Stomach smooth muscle (tissue), 2 donors: ENCODE data around the gene LRRC8D.
"Not testable (repeated sequence)": the region's sequence is repeated elsewhere in the genome, so short reads cannot be mapped to it uniquely, and the experiment has no call there.

Experiments used
- H3K27ac ChIP-seq: one replicate; pipeline ENCODE4 v1.7.0; 2013; ENCODE audit warnings: mild to moderate bottlenecking, low read length, inconsistent platforms
- H3K27me3 ChIP-seq, 2 donors: one replicate each; pipeline ENCODE4 v1.7.0; 2013; ENCODE audit warnings: low read length in 2 of 2; ENCODE audit not compliant: insufficient read depth in 2 of 2, control insufficient read depth in 1 of 2
- H3K36me3 ChIP-seq, 2 donors: one replicate each; pipeline ENCODE4 v1.7.0; 2013; ENCODE audit warnings: low read length in 2 of 2; ENCODE audit not compliant: control insufficient read depth in 2 of 2, insufficient read depth in 2 of 2
- H3K4me1 ChIP-seq: one replicate; pipeline ENCODE4 v1.7.0; 2013; ENCODE audit warnings: low read length; ENCODE audit not compliant: control insufficient read depth, insufficient read depth
- H3K4me3 ChIP-seq, 2 donors: one replicate each; pipeline ENCODE4 v1.7.0; 2013; ENCODE audit warnings: low read length in 2 of 2
- H3K9ac ChIP-seq, 2 donors: one replicate each; pipeline ENCODE4 v1.7.0; 2013; ENCODE audit warnings: low read length in 2 of 2, mild to moderate bottlenecking in 1 of 2
- H3K9me3 ChIP-seq, 2 donors: one replicate each; pipeline ENCODE4 v1.7.0; 2013; ENCODE audit warnings: low read length in 2 of 2; ENCODE audit not compliant: control insufficient read depth in 2 of 2
- donor health status: healthy.
- donor health status: Pancreatic carcinoma.

LRRC8D gene

DNA sequence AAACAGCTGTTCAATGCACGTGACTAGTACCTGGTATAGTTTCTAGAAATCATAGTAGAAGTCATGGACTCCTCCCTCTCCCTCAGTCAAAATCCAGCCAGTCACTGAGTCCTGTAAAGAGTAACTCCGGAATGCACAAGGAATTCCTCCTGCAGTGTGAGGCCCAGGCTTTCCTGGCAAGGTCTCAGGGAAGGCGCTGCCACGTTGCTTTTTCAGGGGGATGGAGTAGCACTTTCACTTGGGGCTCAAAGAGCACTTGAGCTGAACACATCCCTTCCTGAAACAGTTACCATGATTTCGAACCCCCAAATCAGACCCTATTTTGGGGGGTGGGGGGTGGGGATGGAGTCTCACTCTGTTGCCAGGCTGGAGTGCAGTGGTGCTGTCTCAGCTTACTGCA lies 26.4 kb upstream of the LRRC8D start:
- no peaks in the 10 kb centered on the region for H3K9me3 ChIP-seq
- no peaks in the 10 kb centered on the region for H3K27me3 ChIP-seq
- no peak overlapping the region for H3K9ac ChIP-seq
- H3K4me1 ChIP-seq = no peaks in the 10 kb centered on the region
- H3K4me3 ChIP-seq = no peak overlapping the region
- H3K27ac ChIP-seq = no peak overlapping the region
- H3K36me3 ChIP-seq = no peaks in the 10 kb centered on the region

GRCh38 chr1:89795571-89795970 lies 25.3 kb upstream of the LRRC8D start:
- H3K4me1 ChIP-seq, H3K36me3 ChIP-seq, H3K27me3 ChIP-seq, H3K9me3 ChIP-seq, H3K9ac ChIP-seq, H3K27ac ChIP-seq, H3K4me3 ChIP-seq: not testable (repeated sequence)

- H3K4me1 ChIP-seq, H3K27ac ChIP-seq, H3K9me3 ChIP-seq, H3K4me3 ChIP-seq, H3K36me3 ChIP-seq, H3K27me3 ChIP-seq, H3K9ac ChIP-seq: not testable (repeated sequence)
Observed at GRCh38 chr1:89797876-89798275, 23.0 kb upstream of the LRRC8D start.

GRCh38 chr1:89799495-89799894 lies 21.3 kb upstream of the LRRC8D start:
- Histone ChIP-seq H3K4me3 (no peak overlapping the region), H3K9me3 (no peaks in the 10 kb centered on the region), H3K27ac (no peak overlapping the region), H3K9ac (no peak overlapping the region), H3K27me3 (no peaks in the 10 kb centered on the region), H3K36me3 (no peaks in the 10 kb centered on the region), H3K4me1 (no peaks in the 10 kb centered on the region)

GRCh38 chr1:89800022-89800655 lies 20.7 kb upstream of the LRRC8D start:
- no peak overlapping the region for H3K4me3 ChIP-seq
- H3K36me3 ChIP-seq = no peaks in the 10 kb centered on the region
- no peaks in the 10 kb centered on the region for H3K27me3 ChIP-seq
- H3K9me3 ChIP-seq = no peaks in the 10 kb centered on the region
- no peak overlapping the region for H3K9ac ChIP-seq
- no peak overlapping the region for H3K27ac ChIP-seq
- no peaks in the 10 kb centered on the region for H3K4me1 ChIP-seq

DNA sequence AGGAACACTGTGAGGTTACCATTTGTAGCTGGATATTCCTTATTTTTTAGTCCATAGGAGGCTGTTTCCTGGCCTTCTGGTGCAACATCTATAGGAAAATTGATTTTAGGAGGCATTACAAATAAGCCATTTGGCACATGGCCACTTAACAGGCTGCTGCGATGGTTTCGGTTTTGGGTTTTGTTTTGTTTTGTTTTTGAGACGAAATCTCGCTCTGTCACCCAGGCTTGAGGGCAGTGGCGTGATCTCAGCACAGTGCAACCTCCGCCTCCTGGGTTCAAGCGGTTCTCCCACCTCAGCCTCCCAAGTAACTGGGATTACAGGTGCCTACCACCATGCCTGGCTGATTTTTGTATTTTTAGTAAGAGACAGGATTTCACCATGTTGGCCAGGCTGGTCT lies 20.1 kb upstream of the LRRC8D start:
- no peak overlapping the region for H3K4me3 ChIP-seq
- no peaks in the 10 kb centered on the region for H3K36me3 ChIP-seq
- H3K27me3 ChIP-seq = no peaks in the 10 kb centered on the region
- H3K9ac ChIP-seq = no peak overlapping the region
- no peak overlapping the region for H3K27ac ChIP-seq
- no peaks in the 10 kb centered on the region for H3K4me1 ChIP-seq
- no peaks in the 10 kb centered on the region for H3K9me3 ChIP-seq

- Histone ChIP-seq H3K27me3 (no peaks in the 10 kb centered on the region), H3K4me3 (no peak overlapping the region), H3K9ac (no peak overlapping the region), H3K27ac (no peak overlapping the region), H3K4me1 (no peaks in the 10 kb centered on the region), H3K9me3 (no peaks in the 10 kb centered on the region), H3K36me3 (no peaks in the 10 kb centered on the region)
Observed at GRCh38 chr1:89802051-89802450, 18.8 kb upstream of the LRRC8D start.

GRCh38 chr1:89802841-89803240 lies 18.0 kb upstream of the LRRC8D start:
- Histone ChIP-seq H3K9me3 (no peaks in the 10 kb centered on the region), H3K27ac (no peak overlapping the region), H3K9ac (no peak overlapping the region), H3K4me3 (no peak overlapping the region), H3K4me1 (no peaks in the 10 kb centered on the region), H3K36me3 (no peaks in the 10 kb centered on the region), H3K27me3 (no peaks in the 10 kb centered on the region)

DNA sequence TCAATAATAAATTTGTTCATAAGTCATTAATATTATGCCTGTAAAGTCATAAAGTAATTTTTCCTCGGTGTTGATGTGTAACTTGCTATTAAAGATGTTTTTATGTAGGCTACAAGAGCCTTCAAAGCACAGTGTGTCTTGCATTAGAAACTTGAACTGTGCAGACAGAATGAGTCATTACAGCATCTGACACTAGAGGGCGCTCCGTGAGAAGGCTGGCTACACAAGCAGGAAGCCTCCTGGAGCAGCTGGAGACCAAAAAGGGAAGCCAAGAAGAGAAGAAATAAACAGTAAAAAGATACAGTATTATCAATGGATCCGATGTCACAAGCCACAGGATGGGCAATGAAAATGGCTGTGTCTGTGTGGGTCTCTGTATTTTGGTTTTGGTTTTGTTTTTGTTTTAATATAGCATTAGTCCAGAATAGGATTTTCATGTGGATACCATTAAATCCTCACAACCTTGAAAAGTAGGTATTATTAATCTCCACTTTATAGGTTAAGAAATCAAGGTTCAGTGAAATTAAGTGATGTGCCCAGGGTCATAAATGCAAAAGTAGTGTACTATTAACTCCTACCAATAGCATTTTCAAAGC lies 16.1 kb upstream of the LRRC8D start:
- H3K27me3 ChIP-seq = no peaks in the 10 kb centered on the region
- H3K4me3 ChIP-seq = no peak overlapping the region
- no peaks in the 10 kb centered on the region for H3K36me3 ChIP-seq
- no peak overlapping the region for H3K27ac ChIP-seq
- no peak overlapping the region for H3K9ac ChIP-seq
- H3K9me3 ChIP-seq = no peaks in the 10 kb centered on the region
- H3K4me1 ChIP-seq = no peaks in the 10 kb centered on the region

DNA sequence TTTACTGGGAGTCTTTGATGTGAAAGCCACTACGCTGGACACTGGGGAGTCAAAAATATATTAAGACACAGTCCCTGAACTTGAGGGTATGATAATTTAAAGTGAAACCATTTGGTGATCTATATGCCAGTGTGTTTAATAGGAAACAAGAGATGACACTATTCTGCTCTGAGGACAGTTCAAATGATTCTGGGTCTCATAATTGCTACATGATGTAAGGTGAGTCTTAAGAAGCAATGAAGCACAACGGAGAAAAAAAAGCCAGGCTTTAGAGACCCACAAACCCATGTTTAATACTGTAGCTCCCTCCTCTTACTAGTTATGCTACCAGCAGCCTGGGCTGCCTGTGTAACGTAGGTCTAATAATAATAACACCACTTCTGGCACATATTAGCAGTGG lies 14.2 kb upstream of the LRRC8D start:
- no peaks in the 10 kb centered on the region for H3K4me1 ChIP-seq
- no peak overlapping the region for H3K27ac ChIP-seq
- H3K9me3 ChIP-seq = no peaks in the 10 kb centered on the region
- H3K36me3 ChIP-seq = no peaks in the 10 kb centered on the region
- H3K27me3 ChIP-seq = no peaks in the 10 kb centered on the region
- H3K9ac ChIP-seq = no peak overlapping the region
- no peak overlapping the region for H3K4me3 ChIP-seq

DNA sequence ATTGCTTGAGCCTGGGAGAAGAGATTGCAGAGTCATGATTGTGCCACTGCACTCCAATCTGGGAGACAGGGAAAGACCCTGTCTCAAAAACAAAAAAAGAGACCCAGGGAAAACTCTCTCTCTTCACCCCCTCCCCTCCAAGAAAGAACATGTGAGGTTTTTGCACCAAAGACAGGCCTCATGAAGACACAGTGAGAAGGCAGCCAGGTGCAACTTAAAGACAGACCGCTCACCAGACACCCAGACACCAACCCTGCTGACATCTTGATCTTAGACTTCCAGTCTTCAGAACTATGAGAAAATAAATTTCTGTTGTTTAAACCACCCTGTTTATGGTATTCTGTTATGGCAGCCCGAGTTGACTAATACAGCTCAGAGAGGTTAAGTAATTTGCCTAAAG lies 13.3 kb upstream of the LRRC8D start:
- Histone ChIP-seq H3K27ac (no peak overlapping the region), H3K4me3 (no peak overlapping the region), H3K27me3 (no peaks in the 10 kb centered on the region), H3K4me1 (no peaks in the 10 kb centered on the region), H3K9ac (no peak overlapping the region), H3K9me3 (no peaks in the 10 kb centered on the region), H3K36me3 (no peaks in the 10 kb centered on the region)
